Right atrium auricular region (tissue), 2 donors: ENCODE results near the gene TTLL10. TPM values are rescaled to one million over a fixed set of nuclear protein-coding genes. Genes with fewer than 3 reads are reported as not detected.
"Not testable (repeated sequence)": the region's sequence is repeated elsewhere in the genome, so short reads cannot be mapped to it uniquely, and the experiment has no call there.

Source experiments
- DNase-seq: peaks from one replicate; pipeline ENCODE4 v3.0.0-alpha.2; 2019; ENCODE audit warnings: low spot score
- H3K27ac ChIP-seq, 2 donors: fragments of 200-600 bp; sonication (generic); 1 replicate in 1 of 2; 2 replicates in 1 of 2; pipeline ENCODE4 v1.5.1; 2016 to 2019
- H3K27me3 ChIP-seq, 2 donors: fragments of 200-600 bp; sonication (generic); one replicate each; pipeline versions ENCODE4 v1.5.1 to v1.6.0; 2017 to 2019
- H3K36me3 ChIP-seq: fragments of 200-600 bp; sonication (generic); one replicate; pipeline ENCODE4 v1.5.1; 2016
- H3K4me1 ChIP-seq, 2 donors: fragments of 200-600 bp; sonication (generic); one replicate each; pipeline versions ENCODE4 v1.5.1 to v1.6.0; 2017 to 2019
- H3K4me3 ChIP-seq, 2 donors: fragments of 200-600 bp; sonication (generic); 1 replicate in 1 of 2; 2 replicates in 1 of 2; pipeline ENCODE4 v1.5.1; 2017 to 2019; ENCODE audit warnings: mild to moderate bottlenecking in 1 of 2, moderate library complexity in 1 of 2
- H3K9me3 ChIP-seq, 2 donors: fragments of 200-600 bp; sonication (generic); one replicate each; pipeline ENCODE4 v1.5.1; 2019
- total RNA-seq, 2 donors: library from RNA; depleted of rRNA; stranded (reverse); fragments of >200 nt; gene quantifications; one replicate each; pipeline ENCODE4 v1.1.0, GENCODE V29; 2016
- TF ChIP-seq, protein P1 (sequence below), 2 donors: fragments of 200-600 bp; sonication (generic); IDR thresholded peaks; one replicate each; pipeline ENCODE4 v1.5.1; 2019; ENCODE audit warnings: antibody characterized with exemption in 2 of 2

TTLL10 gene
- total RNA-seq, 2 donors from 2014 or later: not detected

DNA sequence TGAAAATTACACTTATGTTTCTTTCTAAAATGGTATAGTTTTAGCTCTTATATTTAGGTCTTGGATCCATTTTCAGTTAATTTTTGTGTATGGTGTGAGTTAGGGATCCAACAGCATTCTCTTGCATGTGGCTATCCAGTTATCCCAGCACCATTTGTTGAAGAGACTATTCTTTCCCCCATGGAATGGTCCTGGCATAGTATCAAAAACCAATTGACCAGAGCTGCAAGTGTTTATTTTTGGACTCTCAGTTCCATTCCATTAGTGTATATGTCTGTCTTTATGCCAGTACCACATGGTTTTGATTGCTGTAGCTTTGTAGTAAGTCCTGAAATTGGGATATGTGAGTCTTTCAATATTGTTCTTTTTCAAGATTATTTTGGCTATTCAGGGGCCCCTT, 14.3 kb downstream of the TTLL10 start:
- H3K36me3 ChIP-seq: no peaks in the 10 kb centered on the region
- DNase-seq: no peak
- no peaks in the 10 kb centered on the region for H3K9me3 ChIP-seq
- H3K27me3 ChIP-seq: no peaks in the 10 kb centered on the region
- TF ChIP-seq, protein P1, sequence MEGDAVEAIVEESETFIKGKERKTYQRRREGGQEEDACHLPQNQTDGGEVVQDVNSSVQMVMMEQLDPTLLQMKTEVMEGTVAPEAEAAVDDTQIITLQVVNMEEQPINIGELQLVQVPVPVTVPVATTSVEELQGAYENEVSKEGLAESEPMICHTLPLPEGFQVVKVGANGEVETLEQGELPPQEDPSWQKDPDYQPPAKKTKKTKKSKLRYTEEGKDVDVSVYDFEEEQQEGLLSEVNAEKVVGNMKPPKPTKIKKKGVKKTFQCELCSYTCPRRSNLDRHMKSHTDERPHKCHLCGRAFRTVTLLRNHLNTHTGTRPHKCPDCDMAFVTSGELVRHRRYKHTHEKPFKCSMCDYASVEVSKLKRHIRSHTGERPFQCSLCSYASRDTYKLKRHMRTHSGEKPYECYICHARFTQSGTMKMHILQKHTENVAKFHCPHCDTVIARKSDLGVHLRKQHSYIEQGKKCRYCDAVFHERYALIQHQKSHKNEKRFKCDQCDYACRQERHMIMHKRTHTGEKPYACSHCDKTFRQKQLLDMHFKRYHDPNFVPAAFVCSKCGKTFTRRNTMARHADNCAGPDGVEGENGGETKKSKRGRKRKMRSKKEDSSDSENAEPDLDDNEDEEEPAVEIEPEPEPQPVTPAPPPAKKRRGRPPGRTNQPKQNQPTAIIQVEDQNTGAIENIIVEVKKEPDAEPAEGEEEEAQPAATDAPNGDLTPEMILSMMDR (IDR thresholded peaks at IDR 0.05): no peak
- no peak overlapping the region for H3K27ac ChIP-seq
- no peak overlapping the region for H3K4me3 ChIP-seq
- no peaks in the 10 kb centered on the region for H3K4me1 ChIP-seq

DNA sequence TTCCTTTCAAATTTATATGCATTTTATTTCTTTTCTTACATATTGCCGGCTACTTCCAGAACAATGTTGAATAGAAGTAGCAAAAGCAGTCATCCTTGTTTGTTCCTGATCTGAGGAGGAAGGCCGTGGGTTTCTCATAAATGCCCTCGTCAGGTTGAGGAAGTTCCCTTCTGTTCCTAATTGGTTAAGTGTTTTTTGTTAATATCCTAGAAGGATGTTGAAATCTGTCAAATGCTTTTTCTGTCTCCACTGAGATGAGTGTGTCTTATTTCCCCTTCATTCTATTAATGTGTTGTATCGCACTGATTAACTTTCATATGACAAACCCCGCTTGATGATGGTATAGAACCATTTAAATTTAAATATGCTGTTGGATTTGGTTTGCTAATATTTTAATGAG, 15.4 kb downstream of the TTLL10 start:
- Histone ChIP-seq H3K4me1 (no peaks in the 10 kb centered on the region), H3K9me3 (no peaks in the 10 kb centered on the region), H3K27ac (no peak overlapping the region), H3K4me3 (no peak overlapping the region), H3K36me3 (no peaks in the 10 kb centered on the region), H3K27me3 (no peaks in the 10 kb centered on the region)
- TF ChIP-seq, protein P1 (IDR thresholded peaks at IDR 0.05): no peak
- DNase-seq: no peak

DNA sequence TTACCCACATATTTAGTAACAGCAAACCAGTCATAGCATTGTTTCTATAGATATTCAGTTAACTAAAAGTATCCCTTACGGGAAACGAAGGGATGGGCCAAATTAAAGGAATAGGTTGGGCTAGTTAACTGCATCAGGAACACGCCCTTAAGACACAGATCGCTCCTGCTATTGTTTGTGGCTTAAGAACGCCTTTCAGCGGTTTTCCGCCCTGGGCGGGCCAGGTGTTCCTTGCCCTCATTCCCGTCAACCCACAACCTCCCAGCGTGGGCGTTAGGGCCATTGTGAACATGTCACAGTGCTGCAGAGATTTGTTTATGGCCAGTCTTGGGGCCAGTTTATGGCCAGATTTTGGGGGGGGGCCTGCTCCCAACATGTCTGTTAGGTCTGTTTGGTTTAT, 18.1 kb downstream of the TTLL10 start:
- Histone ChIP-seq H3K4me1 (no peaks in the 10 kb centered on the region), H3K4me3 (no peak overlapping the region), H3K9me3 (peaks cover 0 to 7% of the 10 kb centered on the region in 2 donors), H3K27me3 (no peaks in the 10 kb centered on the region), H3K27ac (no peak overlapping the region), H3K36me3 (no peaks in the 10 kb centered on the region)
- TF ChIP-seq, protein P1 (IDR thresholded peaks at IDR 0.05): no peak
- no peak for DNase-seq

DNA sequence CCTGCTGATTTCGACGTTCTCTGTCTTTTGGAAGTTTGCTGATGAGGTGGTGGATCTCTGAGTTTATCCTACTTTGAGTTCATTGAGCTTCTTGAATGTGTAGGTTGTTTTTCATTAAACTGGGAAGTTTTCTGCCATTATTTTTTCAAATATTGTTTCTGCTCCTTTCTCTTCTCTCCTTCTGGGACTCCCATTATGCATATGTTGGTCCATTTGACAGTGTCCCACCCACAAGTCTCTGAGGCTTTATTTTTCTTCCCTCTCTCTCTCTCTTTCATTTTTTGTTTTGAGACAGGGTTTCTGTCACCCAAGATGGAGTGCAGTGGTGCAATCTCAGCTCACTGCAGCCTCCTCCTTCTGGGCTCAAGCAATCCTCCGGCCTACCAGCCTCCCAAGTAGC, 21.0 kb downstream of the TTLL10 start:
- no peaks in the 10 kb centered on the region for H3K36me3 ChIP-seq
- TF ChIP-seq, protein P1 (IDR thresholded peaks at IDR 0.05): no peak

DNA sequence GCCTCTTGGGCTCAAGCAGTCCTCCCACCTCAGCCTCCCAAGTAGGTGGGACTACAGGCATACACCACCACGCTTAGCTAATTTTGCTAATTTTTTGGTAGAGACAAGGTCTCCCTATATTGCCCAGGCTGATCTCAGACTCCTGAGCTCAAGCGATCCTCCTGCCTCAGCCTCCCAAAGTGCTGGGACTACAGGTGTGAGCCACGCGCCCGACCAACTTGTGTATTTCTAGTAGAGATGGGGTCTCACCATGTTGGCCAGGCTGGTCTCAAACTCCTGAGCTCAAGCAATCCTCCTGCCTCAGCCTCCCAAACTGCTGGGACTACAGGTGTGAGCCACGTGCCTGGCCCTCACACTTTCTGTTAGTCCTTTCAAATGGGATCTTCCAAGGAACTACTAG, 22.0 kb downstream of the TTLL10 start:
- H3K4me1 ChIP-seq, H3K36me3 ChIP-seq, H3K9me3 ChIP-seq, DNase-seq, H3K4me3 ChIP-seq, H3K27ac ChIP-seq, H3K27me3 ChIP-seq: not testable (repeated sequence)

More for the DNA sequence above, 21.0 kb downstream of the TTLL10 start:
- Histone ChIP-seq H3K4me3 (no peak overlapping the region), H3K4me1 (no peaks in the 10 kb centered on the region), H3K27ac (no peak overlapping the region), H3K9me3 (peaks cover 0 to 7% of the 10 kb centered on the region in 2 donors), H3K27me3 (no peaks in the 10 kb centered on the region)
- no peak for DNase-seq

- TF ChIP-seq, protein P1 (IDR thresholded peaks at IDR 0.05): no peak
- Histone ChIP-seq H3K9me3 (peaks cover 0 to 7% of the 10 kb centered on the region in 2 donors), H3K4me1 (peaks cover 0 to 11% of the 10 kb centered on the region in 2 donors), H3K27me3 (no peaks in the 10 kb centered on the region), H3K4me3 (no peak overlapping the region), H3K36me3 (no peaks in the 10 kb centered on the region), H3K27ac (no peak overlapping the region)
- DNase-seq: no peak
Observed at GRCh38 chr1:1196431-1197187, 22.9 kb downstream of the TTLL10 start.
